GM18909 (cell line): ENCODE data around the gene CDC42EP4.

Experiments
- ATAC-seq: cut with Tn5 transposase; IDR thresholded peaks from one replicate; pipeline ENCODE4 v1.9.1; 2021; ENCODE audit warnings: mild to moderate bottlenecking; ENCODE audit not compliant: unreplicated experiment, poor library complexity

Gene CDC42EP4

GRCh38 chr17:73311781-73312641 lies at the start of gene CDC42EP4:
CDC42EP4 (minus strand) TSS chr17:73312001; CDS start chr17:73286500, 25,501 bp downstream.
- ATAC-seq, result peak; percentile 86

DNA sequence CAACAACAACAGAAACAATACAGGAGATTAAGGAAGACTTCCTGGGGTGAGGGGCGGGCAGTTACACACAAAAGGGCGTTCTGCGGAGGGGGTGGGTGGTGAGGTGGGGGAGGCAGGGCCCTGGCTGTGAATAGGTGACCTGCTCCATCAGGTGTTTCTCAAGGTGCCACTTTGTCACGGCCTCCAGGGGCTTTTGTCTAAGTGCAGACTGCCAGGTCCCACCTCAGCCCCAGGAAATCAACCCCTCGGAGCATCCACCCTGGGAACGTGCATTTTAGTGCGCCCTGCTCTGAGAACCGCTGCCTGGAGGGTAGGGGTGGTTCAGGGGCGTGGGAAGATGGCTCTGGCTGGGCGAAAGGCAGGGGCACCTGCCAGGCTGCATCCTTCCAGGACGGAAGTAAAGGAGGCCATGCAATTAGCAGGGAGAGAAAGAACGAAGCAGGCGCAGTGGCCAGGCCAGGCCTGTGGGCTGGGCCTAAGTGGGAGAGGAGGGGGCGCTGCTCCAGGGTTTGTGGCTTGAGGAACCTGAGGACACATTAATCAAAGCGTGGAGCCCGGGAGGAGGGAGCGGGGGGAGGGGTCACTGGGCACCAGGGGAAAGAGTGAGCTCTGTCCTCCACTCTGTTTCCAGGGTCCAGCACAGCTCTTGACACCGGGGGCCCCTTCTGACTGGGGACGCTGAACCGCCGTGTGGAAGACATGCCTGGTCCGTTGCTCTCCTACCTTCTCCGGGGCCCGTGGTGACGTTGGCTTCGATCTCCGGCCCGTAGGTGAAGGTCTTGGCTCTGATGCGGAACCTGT lies 49.4 kb upstream of the CDC42EP4 start:
- ATAC-seq, result no peak

- no peak for ATAC-seq
These were observed 48.2 kb upstream of the CDC42EP4 start for GRCh38 chr17:73359987-73360410.

DNA sequence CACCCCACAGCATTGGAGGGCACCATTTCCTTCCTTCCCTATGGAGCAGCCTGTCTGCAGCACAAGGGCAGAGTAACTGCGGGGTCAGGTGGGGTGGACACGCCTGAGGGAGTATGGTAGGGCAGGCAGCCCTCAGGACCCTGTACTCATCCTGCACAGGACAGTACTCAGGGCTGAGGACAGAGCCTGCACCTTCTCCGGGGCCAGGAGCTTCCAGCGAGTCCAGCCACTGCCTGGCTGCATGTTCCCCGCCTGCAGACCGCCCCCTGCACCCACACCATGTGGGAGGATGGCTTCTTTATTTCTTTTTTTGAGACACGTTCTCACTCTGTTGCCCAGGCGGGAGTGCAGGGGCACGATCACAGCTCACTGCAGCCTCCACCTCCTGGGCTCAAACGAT lies 47.6 kb upstream of the CDC42EP4 start:
- no peak for ATAC-seq

GRCh38 chr17:73358668-73359067 lies 46.9 kb upstream of the CDC42EP4 start:
- ATAC-seq, result no peak

GRCh38 chr17:73357981-73358380 lies 46.2 kb upstream of the CDC42EP4 start:
- ATAC-seq, result no peak

DNA sequence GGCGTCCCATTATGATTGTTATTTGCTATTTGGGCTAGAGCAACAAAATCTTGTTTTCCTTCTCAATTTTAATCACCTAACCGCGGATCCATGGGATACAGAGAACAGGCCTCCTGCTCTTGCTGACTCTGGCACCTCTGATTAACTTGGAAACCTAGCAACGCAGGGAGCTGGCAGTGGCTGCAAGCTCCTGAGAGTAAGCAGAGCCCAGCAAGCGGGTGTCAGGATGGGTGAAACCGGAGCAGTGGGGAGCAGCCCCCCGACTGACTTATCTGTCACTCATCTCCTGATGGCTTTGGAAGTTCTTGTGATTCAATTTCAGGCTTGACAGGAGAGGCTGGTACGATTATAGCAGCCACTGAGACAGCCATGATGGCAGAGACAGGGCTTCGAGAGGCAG lies 45.5 kb upstream of the CDC42EP4 start:
- ATAC-seq, result no peak

DNA sequence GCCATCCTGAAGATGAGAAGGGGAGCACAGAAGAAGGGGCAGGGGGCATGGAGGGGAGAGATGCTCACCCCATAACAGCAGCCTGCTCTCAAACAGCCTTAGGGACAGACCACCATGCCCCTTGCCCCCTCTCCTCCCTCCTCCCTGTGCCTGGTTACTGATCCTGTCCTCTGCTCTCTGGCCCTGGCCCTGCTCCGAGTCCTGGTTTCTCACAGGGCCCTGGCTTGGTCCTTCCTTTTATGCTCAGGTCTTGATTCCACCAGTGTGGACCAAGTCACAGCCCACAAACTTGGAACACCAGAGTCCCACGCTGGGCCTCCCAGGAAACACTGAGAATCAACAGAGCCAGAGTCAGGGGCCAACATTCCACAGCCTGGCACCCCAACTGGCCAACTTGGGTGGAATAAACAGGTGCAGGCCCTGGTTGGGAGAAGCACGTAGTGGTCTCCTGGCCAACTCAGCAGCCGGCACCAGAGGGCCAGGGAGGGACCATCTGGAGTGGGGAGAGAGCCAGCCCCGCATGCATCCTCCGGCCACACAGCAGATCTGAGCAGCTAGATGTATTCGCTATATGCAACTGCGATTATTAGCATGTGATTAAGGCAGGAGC lies 44.9 kb upstream of the CDC42EP4 start:
- no peak for ATAC-seq

DNA sequence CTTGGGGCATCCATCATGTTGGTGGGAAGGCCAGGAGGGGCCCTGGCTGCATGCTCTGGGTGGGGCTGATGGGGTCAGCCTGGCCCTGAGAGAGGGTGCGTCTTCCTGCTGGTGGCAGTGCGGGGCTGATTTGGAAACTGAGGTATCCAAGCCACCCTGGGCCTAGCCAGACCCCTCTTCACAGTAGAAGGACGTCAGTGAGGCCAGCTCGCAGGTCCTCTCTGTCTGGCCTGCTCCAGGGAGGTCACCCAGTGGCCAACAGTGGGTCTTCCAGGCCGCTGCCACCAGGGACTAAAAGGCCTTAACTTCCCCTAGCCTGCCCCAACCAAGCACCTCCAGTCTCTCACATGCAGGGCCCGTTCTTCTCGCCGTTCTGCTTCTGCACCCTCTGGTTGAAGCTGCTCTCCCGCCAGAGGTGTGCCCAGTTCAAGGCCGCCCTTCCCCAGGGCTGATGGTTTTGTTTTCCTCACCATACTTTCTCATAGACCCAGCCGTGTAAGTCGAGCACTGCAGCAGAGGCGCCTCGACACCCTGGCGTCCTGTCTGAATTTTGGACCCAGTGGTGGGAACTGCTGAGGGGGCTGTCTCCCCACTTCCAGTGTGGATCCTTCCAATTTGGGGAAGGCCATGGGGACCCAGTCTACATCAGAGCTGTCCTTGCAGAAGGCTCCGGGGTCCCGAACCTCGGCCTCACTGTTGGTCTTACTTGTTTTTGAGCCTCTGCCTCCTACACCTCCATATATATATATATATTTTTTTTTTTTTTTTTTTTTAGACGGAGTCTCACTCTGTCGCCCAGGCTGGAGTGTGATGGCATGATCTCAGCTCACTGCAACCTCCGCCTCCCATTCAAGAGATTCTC lies 42.9 kb upstream of the CDC42EP4 start:
- ATAC-seq, result no peak

DNA sequence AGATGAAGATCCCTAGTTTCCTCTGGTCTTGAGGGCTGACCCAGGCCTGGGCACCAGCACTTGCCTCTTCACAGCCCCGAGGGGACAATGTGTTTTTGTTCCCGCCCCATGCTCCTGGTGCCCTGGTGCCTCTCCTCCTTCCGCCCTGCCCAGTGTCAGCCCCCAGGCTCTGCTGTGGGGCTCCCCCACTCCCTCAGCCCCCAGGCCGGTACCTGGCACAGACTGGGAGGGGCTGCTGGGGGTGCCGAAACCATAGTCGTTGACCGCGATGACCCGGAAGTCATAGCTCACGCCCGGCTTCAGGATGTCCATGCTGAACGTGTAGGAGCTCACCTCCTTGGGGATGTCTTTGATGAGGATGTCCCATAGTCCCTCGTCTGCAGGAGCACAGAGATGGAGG lies 40.5 kb upstream of the CDC42EP4 start:
- no peak for ATAC-seq

GRCh38 chr17:73351764-73352163 lies 40.0 kb upstream of the CDC42EP4 start:
- ATAC-seq, result no peak

- ATAC-seq, result no peak
These were observed 39.1 kb upstream of the CDC42EP4 start for GRCh38 chr17:73350864-73351263.

DNA sequence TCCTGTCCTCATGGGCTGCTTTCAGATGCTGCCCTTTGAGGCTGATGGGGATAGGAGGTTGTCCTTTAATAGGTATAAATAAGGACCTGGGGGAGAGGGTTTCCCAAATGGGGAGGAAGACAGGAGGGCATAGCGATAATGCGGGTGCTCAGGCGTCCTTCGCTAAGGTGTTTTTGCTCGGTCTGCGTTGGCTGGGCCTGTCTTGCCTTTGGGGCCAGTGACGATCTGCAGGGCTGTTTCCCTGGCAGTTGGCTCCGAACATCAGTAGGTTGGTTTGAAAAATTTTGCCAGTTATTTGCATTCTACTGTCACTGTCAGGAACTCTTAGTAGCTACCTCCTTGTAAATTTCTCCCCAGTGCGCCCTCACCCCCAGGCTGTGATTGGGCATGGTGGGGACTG lies 37.8 kb upstream of the CDC42EP4 start:
- no peak for ATAC-seq

GRCh38 chr17:73349138-73349537 lies 37.3 kb upstream of the CDC42EP4 start:
- ATAC-seq, result no peak

DNA sequence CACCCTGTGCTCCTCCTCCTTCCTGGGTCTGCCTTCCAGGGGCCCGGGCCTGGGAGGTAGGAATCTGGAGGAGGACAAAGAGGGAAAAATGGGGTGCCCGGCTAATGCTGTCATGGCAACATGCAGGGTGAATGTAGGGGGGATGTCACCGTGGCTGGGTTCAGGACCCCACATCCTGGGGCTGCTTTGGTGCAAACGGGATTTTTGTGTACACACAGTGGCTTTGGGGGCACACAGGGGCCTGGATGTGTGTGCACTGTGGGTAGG lies 37.0 kb upstream of the CDC42EP4 start:
- ATAC-seq, result no peak

- ATAC-seq, result no peak
These were observed 36.4 kb upstream of the CDC42EP4 start for GRCh38 chr17:73348018-73348828.

- no peak for ATAC-seq
These were observed 35.5 kb upstream of the CDC42EP4 start for GRCh38 chr17:73347351-73347750.

- no peak for ATAC-seq
These were observed 34.8 kb upstream of the CDC42EP4 start for GRCh38 chr17:73346501-73347162.
